Neural cell (in vitro differentiated cells): Measurements from ENCODE around the gene HNRNPA2B1. TPM values are rescaled to one million over a fixed set of nuclear protein-coding genes. Genes with fewer than 3 reads are reported as not detected.

ENCODE experiments used
- H2AFZ ChIP-seq: fragments of 200-600, 300-800 bp; sonication (generic), shearing (Covaris generic); 2 replicates; pipeline ENCODE4 v1.6.0; 2014; ENCODE audit warnings: low read depth, mild to moderate bottlenecking, antibody characterized with exemption, low read length, moderate library complexity
- H3F3A ChIP-seq: fragments of 200-600 bp; shearing (Covaris generic); 2 replicates; pipeline ENCODE4 v1.6.1; 2016; ENCODE audit warnings: mild to moderate bottlenecking, moderate library complexity, mixed read lengths, antibody characterized with exemption, low read length; ENCODE audit not compliant: insufficient read depth, poor library complexity, severe bottlenecking
- H3K27ac ChIP-seq: fragments of 200-600, 300-800 bp; sonication (generic), shearing (Covaris generic); 2 replicates; pipeline ENCODE4 v1.5.1; 2014; ENCODE audit warnings: mild to moderate bottlenecking, low read length, moderate library complexity
- H3K27me3 ChIP-seq: fragments of 300-800, 200-600 bp; sonication (generic), shearing (Covaris generic); 2 replicates; pipeline ENCODE4 v1.6.0; 2014; ENCODE audit warnings: mild to moderate bottlenecking, low read depth, low read length, moderate library complexity; ENCODE audit not compliant: insufficient read depth
- H3K36me3 ChIP-seq: fragments of 300-800, 200-600 bp; sonication (generic), shearing (Covaris generic); 2 replicates; pipeline ENCODE4 v1.5.1; 2014; ENCODE audit warnings: mild to moderate bottlenecking, antibody characterized with exemption, low read length, moderate library complexity; ENCODE audit not compliant: insufficient read depth
- H3K4me2 ChIP-seq: fragments of 300-800, 200-600 bp; sonication (generic), shearing (Covaris generic); 2 replicates; pipeline ENCODE4 v1.6.0; 2014; ENCODE audit warnings: mild to moderate bottlenecking, low read length
- H3K4me3 ChIP-seq: fragments of 300-800, 200-600 bp; sonication (generic), shearing (Covaris generic); 2 replicates; pipeline ENCODE4 v1.5.1; 2014; ENCODE audit warnings: mild to moderate bottlenecking, low read length, moderate library complexity
- H3K79me2 ChIP-seq: fragments of 200-600 bp; shearing (Covaris generic); replicated peaks from 2 replicates; pipeline ENCODE4 v1.6.0; 2014; ENCODE audit warnings: mild to moderate bottlenecking, low read length, moderate library complexity; ENCODE audit not compliant: insufficient read depth
- H3K9ac ChIP-seq: fragments of 300-800, 200-600 bp; sonication (generic), shearing (Covaris generic); 2 replicates; pipeline ENCODE4 v1.6.1; 2016; ENCODE audit warnings: mild to moderate bottlenecking, low read length, mixed read lengths
- H3K9me2 ChIP-seq: fragments of 200-600 bp; shearing (Covaris generic); 2 replicates; pipeline ENCODE4 v1.6.1; 2016; ENCODE audit warnings: mild to moderate bottlenecking, low read length, mixed read lengths; ENCODE audit not compliant: insufficient read depth
- H3K9me3 ChIP-seq: fragments of 200-600, 300-800 bp; sonication (generic), shearing (Covaris generic); 2 replicates; pipeline ENCODE4 v1.6.1; 2016; ENCODE audit warnings: mild to moderate bottlenecking, mixed run types, low read length, moderate library complexity, mixed read lengths
- H4K20me1 ChIP-seq: fragments of 200-600 bp; shearing (Covaris generic); 2 replicates; pipeline ENCODE4 v1.6.1; 2016; ENCODE audit warnings: mild to moderate bottlenecking, mixed run types; ENCODE audit not compliant: insufficient read depth
- EP300 ChIP-seq: fragments of 450-650 bp; conservative IDR thresholded peaks from 2 replicates; pipeline ENCODE4 v1.6.1; 2014; ENCODE audit warnings: antibody characterized with exemption, mild to moderate bottlenecking, moderate library complexity; ENCODE audit not compliant: poor library complexity, severe bottlenecking
- EZH2 ChIP-seq: fragments of 200-600, 300-800 bp; shearing (Covaris generic), sonication (generic); IDR thresholded peaks from 2 replicates; pipeline ENCODE4 v1.6.1; 2014; ENCODE audit warnings: antibody characterized with exemption, low read length, borderline replicate concordance, mild to moderate bottlenecking; ENCODE audit not compliant: insufficient read depth, poor library complexity, severe bottlenecking
- MXI1 ChIP-seq: fragments of 450-650 bp; conservative IDR thresholded peaks from 2 replicates; pipeline ENCODE4 v1.6.1; 2014; ENCODE audit warnings: antibody characterized with exemption, mild to moderate bottlenecking; ENCODE audit not compliant: poor library complexity, severe bottlenecking
- POLR2AphosphoS5 ChIP-seq: IDR thresholded peaks from 2 replicates; pipeline ENCODE4 v1.6.1; 2012
- RAD21 ChIP-seq: fragments of 450-650 bp; conservative IDR thresholded peaks from 2 replicates; pipeline ENCODE4 v1.6.1; 2014; ENCODE audit warnings: antibody characterized with exemption, mild to moderate bottlenecking, moderate library complexity
- REST ChIP-seq: IDR thresholded peaks from 2 replicates; pipeline ENCODE4 v1.6.1; 2012; ENCODE audit warnings: borderline replicate concordance
- SMC3 ChIP-seq: fragments of 450-650 bp; conservative IDR thresholded peaks from 2 replicates; pipeline ENCODE4 v1.6.1; 2014; ENCODE audit warnings: antibody characterized with exemption, mild to moderate bottlenecking, moderate library complexity; ENCODE audit not compliant: poor library complexity
- TAF1 ChIP-seq: IDR thresholded peaks from 2 replicates; pipeline ENCODE4 v1.6.1; 2012; ENCODE audit warnings: low read depth
- polyA plus RNA-seq: library from polyadenylated mRNA; depleted of rRNA; stranded (reverse); fragments of >200 nt; gene quantifications from 2 replicates; pipeline ENCODE4 v1.2.3, GENCODE V29; 2014
- TF ChIP-seq, protein P1 (sequence below): fragments of 450-650 bp; IDR thresholded peaks from 2 replicates; pipeline ENCODE4 v1.5.1; 2014; ENCODE audit warnings: antibody characterized with exemption, mild to moderate bottlenecking, moderate library complexity; ENCODE audit not compliant: poor library complexity, severe bottlenecking

Gene HNRNPA2B1
- polyA plus RNA-seq, 1 donor from 2014 or later, result 419 TPM

- H3K9me2 ChIP-seq, result no peaks in the 10 kb centered on the region
- no peak overlapping the region for H3K4me2 ChIP-seq
- H3K79me2 ChIP-seq, result no peaks in the 10 kb centered on the region
- TF ChIP-seq REST, result no peak
- TF ChIP-seq, protein P1, sequence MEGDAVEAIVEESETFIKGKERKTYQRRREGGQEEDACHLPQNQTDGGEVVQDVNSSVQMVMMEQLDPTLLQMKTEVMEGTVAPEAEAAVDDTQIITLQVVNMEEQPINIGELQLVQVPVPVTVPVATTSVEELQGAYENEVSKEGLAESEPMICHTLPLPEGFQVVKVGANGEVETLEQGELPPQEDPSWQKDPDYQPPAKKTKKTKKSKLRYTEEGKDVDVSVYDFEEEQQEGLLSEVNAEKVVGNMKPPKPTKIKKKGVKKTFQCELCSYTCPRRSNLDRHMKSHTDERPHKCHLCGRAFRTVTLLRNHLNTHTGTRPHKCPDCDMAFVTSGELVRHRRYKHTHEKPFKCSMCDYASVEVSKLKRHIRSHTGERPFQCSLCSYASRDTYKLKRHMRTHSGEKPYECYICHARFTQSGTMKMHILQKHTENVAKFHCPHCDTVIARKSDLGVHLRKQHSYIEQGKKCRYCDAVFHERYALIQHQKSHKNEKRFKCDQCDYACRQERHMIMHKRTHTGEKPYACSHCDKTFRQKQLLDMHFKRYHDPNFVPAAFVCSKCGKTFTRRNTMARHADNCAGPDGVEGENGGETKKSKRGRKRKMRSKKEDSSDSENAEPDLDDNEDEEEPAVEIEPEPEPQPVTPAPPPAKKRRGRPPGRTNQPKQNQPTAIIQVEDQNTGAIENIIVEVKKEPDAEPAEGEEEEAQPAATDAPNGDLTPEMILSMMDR, result no peak
- no peak for TF ChIP-seq POLR2AphosphoS5
- TF ChIP-seq SMC3, result no peak
- TF ChIP-seq EZH2, result no peak
- no peak for TF ChIP-seq RAD21
- TF ChIP-seq TAF1, result no peak
- no peak for TF ChIP-seq EP300
- TF ChIP-seq MXI1, result no peak
- H3K27me3 ChIP-seq, result no peaks in the 10 kb centered on the region
- no peaks in the 10 kb centered on the region for H3K9me3 ChIP-seq
- no peak overlapping the region for H3K9ac ChIP-seq
- no peaks in the 10 kb centered on the region for H4K20me1 ChIP-seq
- no peaks in the 10 kb centered on the region for H3F3A ChIP-seq
- H3K36me3 ChIP-seq, result no peaks in the 10 kb centered on the region
- no peak overlapping the region for H3K27ac ChIP-seq
- no peak overlapping the region for H2AFZ ChIP-seq
- no peak overlapping the region for H3K4me3 ChIP-seq
Measured at GRCh38 chr7:26180792-26181198, 19.8 kb downstream of the HNRNPA2B1 start.

DNA sequence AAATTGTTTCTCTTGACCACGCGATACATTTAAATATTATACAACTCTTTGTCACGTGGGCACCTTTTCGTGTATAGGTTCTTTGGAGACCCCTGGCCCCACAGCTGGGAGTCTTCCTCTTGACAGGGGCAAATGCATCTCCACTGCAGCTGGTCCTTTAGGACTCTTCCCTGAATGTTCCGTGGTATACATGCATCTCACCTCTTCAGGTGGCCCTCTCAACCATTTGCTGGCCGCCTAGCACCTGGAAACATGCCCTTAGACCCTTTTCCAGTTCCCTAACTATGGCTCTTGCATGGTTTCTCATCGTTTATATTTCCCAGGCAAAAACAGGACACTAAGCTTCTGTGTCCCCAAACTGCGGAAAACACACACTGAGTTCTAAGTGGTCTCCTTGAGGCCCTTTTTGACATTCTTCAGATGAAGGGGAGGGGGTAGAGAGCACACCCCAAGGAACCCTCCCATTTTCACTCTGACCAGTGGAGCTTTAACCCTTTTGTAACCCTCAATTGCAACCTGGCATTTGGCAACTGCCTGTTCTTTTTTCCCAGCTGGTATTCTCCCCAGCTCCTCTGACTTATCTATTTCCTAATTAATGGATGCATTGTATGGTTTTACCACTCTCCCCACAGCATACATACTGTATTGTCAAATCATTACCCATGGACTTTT lies 20.6 kb downstream of the HNRNPA2B1 start:
- Histone ChIP-seq H3K79me2 (no peaks in the 10 kb centered on the region), H3K27ac (no peak overlapping the region), H3K9me2 (no peaks in the 10 kb centered on the region), H4K20me1 (no peaks in the 10 kb centered on the region), H3F3A (no peaks in the 10 kb centered on the region), H3K9me3 (no peaks in the 10 kb centered on the region), H2AFZ (no peak overlapping the region), H3K27me3 (no peaks in the 10 kb centered on the region), H3K36me3 (no peaks in the 10 kb centered on the region), H3K9ac (no peak overlapping the region), H3K4me3 (no peak overlapping the region), H3K4me2 (no peak overlapping the region)
- TF ChIP-seq, protein P1, result no peak
- TF ChIP-seq EZH2 (no peak), MXI1 (no peak), SMC3 (no peak), EP300 (no peak), TAF1 (no peak), POLR2AphosphoS5 (no peak), RAD21 (no peak), REST (no peak)
